ENCODE measurements around the gene GJC2. TPM values are rescaled to one million over a fixed set of nuclear protein-coding genes. Genes with fewer than 3 reads are reported as not detected.

Gene GJC2
- total RNA-seq, 1 donor from 2014 or later = 1.1 TPM

GRCh38 chr1:228140724-228141225, 9.0 kb upstream of the GJC2 start:
- TF ChIP-seq EZH2 (IDR thresholded peaks at IDR 0.05; ENCODE audit: insufficient read depth, low read length) (no peak), CTCF (IDR thresholded peaks at IDR 0.05; ENCODE audit: insufficient read depth, low read depth, low read length) (no peak)
- Histone ChIP-seq H3K9ac (ENCODE audit: low read length) (peak overlapping the region; percentile 95), H3K36me3 (ENCODE audit: insufficient read depth, low read length) (peaks cover 2% of the 10 kb centered on the region), H4K20me1 (ENCODE audit: insufficient read depth, low read length) (peaks cover 52% of the 10 kb centered on the region), H3K79me2 (ENCODE audit: insufficient read depth, low read length) (peaks cover 57% of the 10 kb centered on the region), H3K27me3 (ENCODE audit: insufficient read depth, low read length) (peaks cover 15% of the 10 kb centered on the region), H3K9me3 (ENCODE audit: insufficient read depth, low read depth, low read length) (no peaks in the 10 kb centered on the region), H3K4me3 (ENCODE audit: insufficient read depth, low read depth, low read length) (peak overlapping the region; percentile 88), H3K4me1 (ENCODE audit: insufficient read depth, low read length) (peaks cover 20% of the 10 kb centered on the region), H3K27ac (ENCODE audit: low read depth, low read length) (peak overlapping the region; percentile 85), H3K4me2 (ENCODE audit: low read length) (peak overlapping the region; percentile 95), H2AFZ (ENCODE audit: low read depth, low read length) (peak overlapping the region; percentile 64)
- DNase-seq (ENCODE audit: low read depth) = no peak
- Mint-ChIP-seq H3K4me1 (ENCODE audit: low read depth, unreplicated experiment) (peaks cover 20% of the 10 kb centered on the region), H3K27me3 (ENCODE audit: low read depth, unreplicated experiment) (peaks cover 18% of the 10 kb centered on the region), H3K36me3 (ENCODE audit: low read depth, unreplicated experiment) (peaks cover 3% of the 10 kb centered on the region), H3K9me3 (ENCODE audit: unreplicated experiment) (peaks cover 2% of the 10 kb centered on the region), H3K27ac (ENCODE audit: unreplicated experiment) (peak overlapping the region; percentile 79), H3K4me3 (ENCODE audit: unreplicated experiment) (peak overlapping the region; percentile 92)
- FAIRE-seq = no peak

GRCh38 chr1:228141226-228142044, 8.3 kb upstream of the GJC2 start:
- Mint-ChIP-seq H3K36me3 (ENCODE audit: low read depth, unreplicated experiment) (peaks cover 3% of the 10 kb centered on the region), H3K4me3 (ENCODE audit: unreplicated experiment) (peak overlapping the region; percentile 92), H3K27me3 (ENCODE audit: low read depth, unreplicated experiment) (peaks cover 12% of the 10 kb centered on the region), H3K4me1 (ENCODE audit: low read depth, unreplicated experiment) (peaks cover 20% of the 10 kb centered on the region), H3K9me3 (ENCODE audit: unreplicated experiment) (peaks cover 2% of the 10 kb centered on the region), H3K27ac (ENCODE audit: unreplicated experiment) (peak overlapping the region; percentile 79)
- Histone ChIP-seq H3K4me2 (ENCODE audit: low read length) (peak overlapping the region; percentile 95), H3K27ac (ENCODE audit: low read depth, low read length) (peak overlapping the region; percentile 85), H4K20me1 (ENCODE audit: insufficient read depth, low read length) (peaks cover 59% of the 10 kb centered on the region), H3K9me3 (ENCODE audit: insufficient read depth, low read depth, low read length) (no peaks in the 10 kb centered on the region), H3K4me1 (ENCODE audit: insufficient read depth, low read length) (peaks cover 20% of the 10 kb centered on the region), H3K27me3 (ENCODE audit: insufficient read depth, low read length) (peaks cover 9% of the 10 kb centered on the region), H3K4me3 (ENCODE audit: insufficient read depth, low read depth, low read length) (peak overlapping the region; percentile 88), H3K36me3 (ENCODE audit: insufficient read depth, low read length) (peaks cover 2% of the 10 kb centered on the region), H3K79me2 (ENCODE audit: insufficient read depth, low read length) (peaks cover 63% of the 10 kb centered on the region), H3K9ac (ENCODE audit: low read length) (peak overlapping the region; percentile 95), H2AFZ (ENCODE audit: low read depth, low read length) (no peak overlapping the region)
- TF ChIP-seq CTCF (IDR thresholded peaks at IDR 0.05; ENCODE audit: insufficient read depth, low read depth, low read length) (no peak), EZH2 (IDR thresholded peaks at IDR 0.05; ENCODE audit: insufficient read depth, low read length) (no peak)
- peak; percentile 82 for DNase-seq (ENCODE audit: low read depth)
- FAIRE-seq = no peak
